ENCODE data around the gene SOHLH2.

Gene SOHLH2

DNA sequence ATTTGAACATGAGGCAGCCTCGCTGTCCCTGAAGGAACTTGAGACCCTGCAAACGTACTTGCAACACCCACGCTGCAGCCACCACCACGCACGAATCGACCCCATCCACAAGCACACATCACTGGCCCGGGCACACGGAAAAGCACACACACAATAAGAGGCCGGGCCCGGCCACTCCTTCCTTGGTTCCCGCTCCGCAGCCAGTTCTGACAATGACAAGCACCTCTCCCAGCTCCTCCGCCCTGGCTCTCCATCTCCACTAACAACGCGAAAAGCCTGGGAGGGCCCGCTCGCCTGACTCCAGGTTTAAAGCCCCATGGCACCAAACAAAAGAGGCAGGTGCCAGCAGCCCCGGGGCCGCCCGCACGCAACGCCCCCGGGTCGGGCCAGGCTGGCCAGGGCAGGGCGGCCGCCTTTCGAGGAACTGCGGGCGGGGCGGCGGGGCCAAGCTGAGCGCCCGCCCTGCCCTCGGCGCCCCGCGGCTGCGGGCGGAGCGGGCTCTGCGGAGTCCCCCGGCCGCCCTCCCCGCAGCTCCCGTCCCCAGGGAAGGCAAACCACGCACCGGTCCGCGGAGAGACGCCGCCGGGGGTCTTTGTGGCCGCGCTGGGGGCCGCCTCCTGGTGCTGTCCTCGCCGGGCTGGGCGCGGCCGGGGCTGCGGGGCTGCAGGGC is 83.7 kb downstream of the SOHLH2 start:
- DNase-seq = peak; percentile 11

DNA sequence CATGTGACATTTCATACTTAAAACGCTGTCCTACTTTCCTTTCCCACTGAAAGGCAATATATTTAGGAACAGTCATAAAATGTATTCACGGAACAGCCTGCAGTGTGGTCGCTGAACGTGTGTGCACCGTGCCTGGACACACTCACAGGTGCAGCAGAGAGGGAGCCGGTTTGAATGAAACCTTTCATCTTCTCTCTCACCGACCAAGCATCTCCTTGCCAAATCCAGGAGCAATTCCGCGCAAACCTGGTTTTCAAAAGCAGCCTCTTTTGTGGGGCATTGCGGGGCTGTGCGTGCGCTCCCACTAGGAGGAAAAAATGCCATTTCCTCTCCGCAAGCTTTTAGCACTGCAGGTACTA is 84.2 kb downstream of the SOHLH2 start:
- no peak for DNase-seq

DNA sequence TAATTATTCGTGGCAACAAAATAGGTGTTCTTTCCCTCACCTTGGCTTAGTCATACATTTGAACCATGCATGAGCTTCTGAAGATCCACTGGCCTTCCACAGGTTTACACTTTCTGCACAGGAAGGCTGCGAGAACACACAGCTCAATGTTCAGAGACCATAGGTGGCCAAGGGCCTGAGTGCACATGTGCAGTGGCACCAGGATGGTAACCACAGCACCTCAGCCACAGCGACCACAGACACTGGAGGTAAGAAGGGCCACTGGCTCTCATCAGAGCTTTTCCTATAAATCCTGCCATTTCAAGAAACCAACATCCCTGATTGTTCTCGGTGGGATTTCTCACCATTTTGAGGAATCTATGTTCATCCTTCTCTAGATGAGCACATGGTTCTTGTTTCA is 84.8 kb downstream of the SOHLH2 start:
- no peak for DNase-seq

DNA sequence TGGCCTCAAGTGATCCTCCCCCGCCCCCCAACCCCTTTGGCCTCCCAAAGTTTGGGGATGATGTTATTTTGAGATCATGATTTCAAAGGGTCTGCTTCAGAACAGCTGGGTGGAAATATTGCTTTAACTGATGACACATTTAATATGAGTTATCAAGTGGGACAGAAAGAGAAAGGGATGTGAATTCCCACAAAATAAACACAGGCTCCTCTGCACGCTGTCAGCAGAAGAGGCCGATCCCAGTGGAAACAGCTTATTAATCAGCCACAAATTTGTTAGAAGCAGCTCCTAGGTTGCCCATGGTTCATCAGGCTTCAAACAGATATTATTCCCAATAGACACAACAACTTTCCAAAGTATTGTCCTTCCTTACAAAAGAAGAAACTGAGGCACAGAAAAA is 87.9 kb downstream of the SOHLH2 start:
- no peak for DNase-seq

DNA sequence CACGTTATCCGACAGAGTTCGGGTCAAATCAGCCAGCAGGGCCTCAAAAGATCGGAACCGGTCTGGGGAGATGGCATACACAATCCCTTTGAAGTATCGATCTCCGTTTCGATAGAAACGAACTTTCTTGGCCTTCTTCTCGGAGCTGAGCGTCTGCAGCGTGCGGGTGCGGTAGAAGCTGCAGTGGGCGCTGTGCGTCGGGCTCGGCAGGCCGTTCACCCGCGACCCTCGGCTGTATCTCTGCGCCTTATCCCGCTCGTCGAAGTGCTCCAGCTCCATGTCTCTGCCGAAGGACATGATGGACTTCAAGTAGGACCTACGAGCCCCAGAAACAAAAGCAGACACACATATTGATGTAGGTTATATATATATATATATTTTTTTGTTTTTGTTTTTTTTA is 88.5 kb downstream of the SOHLH2 start:
- no peak for DNase-seq

DNA sequence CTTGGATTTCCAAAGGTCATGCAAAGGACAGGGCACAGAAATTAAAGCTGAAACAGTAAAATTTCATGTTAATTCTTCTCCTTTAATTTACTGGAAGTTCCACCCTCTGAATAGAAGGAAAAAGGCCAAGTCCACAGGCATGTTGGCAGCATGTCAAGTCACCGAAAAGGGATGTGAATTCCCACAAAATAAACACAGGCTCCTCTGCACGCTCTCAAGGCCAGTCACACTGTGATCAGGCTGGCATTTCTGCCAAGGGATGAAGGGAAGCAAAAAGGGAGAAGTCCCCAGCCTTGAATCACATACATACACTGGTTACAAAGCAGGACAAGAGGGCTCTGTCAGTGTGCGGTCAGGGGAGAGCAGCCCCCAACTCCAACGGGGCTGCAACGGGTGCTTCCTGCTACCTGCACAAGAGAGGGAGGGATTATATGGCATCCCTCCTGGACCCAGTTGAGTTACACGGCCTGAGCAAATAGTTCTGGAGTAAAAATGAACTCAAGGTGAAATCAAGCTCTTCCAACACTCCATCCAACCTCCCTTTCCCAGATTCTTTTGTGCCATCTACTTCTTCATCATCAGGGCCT is 90.0 kb downstream of the SOHLH2 start:
- DNase-seq = no peak

Measured in NCI-H82 (cell line).